Measurements from ENCODE around the gene MC3R.

DNA sequence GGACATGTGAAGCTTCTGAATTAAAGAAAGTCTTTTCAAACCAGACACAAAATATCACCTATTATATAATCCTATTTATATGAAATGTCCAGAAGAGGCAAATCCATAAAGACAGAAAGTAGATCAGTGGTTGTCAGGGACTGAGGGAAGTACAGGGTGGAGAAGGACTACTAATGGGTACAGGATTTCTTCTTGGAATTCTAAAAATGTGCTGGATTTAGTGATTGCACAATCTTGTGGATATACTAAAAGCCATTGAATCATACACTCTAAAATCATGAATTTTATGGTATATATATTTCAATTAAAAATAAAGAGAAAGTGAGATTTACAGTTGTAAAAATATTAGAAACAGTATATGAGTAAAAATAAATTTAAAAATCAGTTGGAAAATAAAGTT, 18.7 kb upstream of the MC3R start:
- TF ChIP-seq POLR2AphosphoS5 (IDR thresholded peaks at IDR 0.05) (no peak), POLR2A (IDR thresholded peaks at IDR 0.05) (no peak)

Measured in prostate gland (tissue), 1 donor.